Gastrocnemius medialis (tissue), 4 donors: ENCODE data around the gene GAA. TPM values are rescaled to one million over a fixed set of nuclear protein-coding genes. Genes with fewer than 3 reads are reported as not detected.

ENCODE experiments used
- ATAC-seq, 2 donors: fragments of 150-250 bp; one replicate each; pipeline ENCODE4 v1.9.1; 2016
- DNase-seq, 2 donors: peaks; one replicate each; pipeline ENCODE4 v3.0.0-alpha.2; 2019
- H3K27ac ChIP-seq, 4 donors: fragments of 200-600 bp; sonication (generic); 1 replicate in 1 of 4; 2 replicates in 3 of 4; pipeline ENCODE4 v1.5.1; 2016 to 2018; ENCODE audit warnings: mild to moderate bottlenecking in 2 of 4, moderate library complexity in 1 of 4
- H3K27me3 ChIP-seq, 3 donors: fragments of 200-600 bp; sonication (generic) in 2 of 3; 1 replicate in 1 of 3; 2 replicates in 2 of 3; pipeline versions ENCODE4 v1.5.1 to v1.6.0; 2016 to 2019; ENCODE audit warnings: mild to moderate bottlenecking in 1 of 3, moderate library complexity in 1 of 3
- H3K36me3 ChIP-seq, 2 donors: fragments of 200-600 bp; sonication (generic) in 1 of 2; one replicate each; pipeline ENCODE4 v1.5.1; 2017 to 2018
- H3K4me1 ChIP-seq, 2 donors: fragments of 200-600 bp; sonication (generic) in 1 of 2; one replicate each; pipeline ENCODE4 v1.5.1; 2016 to 2017; ENCODE audit warnings: mild to moderate bottlenecking in 2 of 2
- H3K4me3 ChIP-seq, 4 donors: fragments of 200-600 bp; sonication (generic) in 3 of 4; 1 replicate in 1 of 4; 2 replicates in 3 of 4; pipeline ENCODE4 v1.5.1; 2016 to 2019; ENCODE audit warnings: mild to moderate bottlenecking in 2 of 4
- H3K9me3 ChIP-seq, 3 donors: fragments of 200-600 bp; sonication (generic) in 2 of 3; 1 replicate in 1 of 3; 2 replicates in 2 of 3; pipeline ENCODE4 v1.5.1; 2016 to 2019
- POLR2A ChIP-seq, 2 donors: fragments of 450-650 bp; IDR thresholded peaks; one replicate each; pipeline ENCODE4 v1.6.1; 2017; ENCODE audit warnings: antibody characterized with exemption in 2 of 2, mild to moderate bottlenecking in 2 of 2, moderate library complexity in 2 of 2
- in situ Hi-C, 4 donors: fragments of 200-750 bp; cut with MboI; loops; one replicate each; pipeline versions ENCODE4 v1.15.0 to v1.8.0; 2017; ENCODE audit warnings: low sequenced_read_pairs in 4 of 4
- intact Hi-C: fragments of 100-400 bp; cut with DNase I; formaldehyde crosslinking; loops from one replicate; pipeline ENCODE4 v1.15.1; 2023; ENCODE audit warnings: low total_unique reads
- total RNA-seq, 4 donors: library from RNA; depleted of rRNA; stranded (reverse); fragments of >200 nt; gene quantifications; one replicate each; pipeline versions ENCODE4 v1.1.0 to v1.2.3, GENCODE V29; 2016
- TF ChIP-seq, protein P1 (sequence below), 5 experiments: fragments of 450-650 bp in 3 of 5; fragments of 200-600 bp in 2 of 5; sonication (generic) in 2 of 5; IDR thresholded peaks in 4 of 5; conservative IDR thresholded peaks in 1 of 5; 1 replicate in 4 of 5; 2 replicates in 1 of 5; pipeline ENCODE4 v1.5.1; 2016 to 2019; ENCODE audit warnings: antibody characterized with exemption in 5 of 5, mild to moderate bottlenecking in 3 of 5, moderate library complexity in 3 of 5

GAA gene
- 10 to 100 TPM; 39.2 to 72.3 (median 70.1) TPM for total RNA-seq

- ATAC-seq (peak; percentile 91 to 93), DNase-seq (peak; percentile 59 to 71)
- H3K27me3 ChIP-seq: no peaks in the 10 kb centered on the region
- H3K4me3 ChIP-seq: peak within 1 kb of the TSS; percentile 79 to 93 (median 88)
- H3K27ac ChIP-seq: peak within 1 kb of the TSS; percentile 87 to 90 (median 88)
- no peaks in the 10 kb centered on the region for H3K36me3 ChIP-seq
- H3K4me1 ChIP-seq: peaks cover 9 to 20% of the 10 kb centered on the region in 2 donors
- intact Hi-C loops: loop anchor here (1.0 to 5.0 kb wide), 2 partner anchors 46 to 161 kb away; partner anchors contain the start of genes EIF4A3 and RNF213
- in situ Hi-C loops: no loop called here
- TF ChIP-seq, protein P1, sequence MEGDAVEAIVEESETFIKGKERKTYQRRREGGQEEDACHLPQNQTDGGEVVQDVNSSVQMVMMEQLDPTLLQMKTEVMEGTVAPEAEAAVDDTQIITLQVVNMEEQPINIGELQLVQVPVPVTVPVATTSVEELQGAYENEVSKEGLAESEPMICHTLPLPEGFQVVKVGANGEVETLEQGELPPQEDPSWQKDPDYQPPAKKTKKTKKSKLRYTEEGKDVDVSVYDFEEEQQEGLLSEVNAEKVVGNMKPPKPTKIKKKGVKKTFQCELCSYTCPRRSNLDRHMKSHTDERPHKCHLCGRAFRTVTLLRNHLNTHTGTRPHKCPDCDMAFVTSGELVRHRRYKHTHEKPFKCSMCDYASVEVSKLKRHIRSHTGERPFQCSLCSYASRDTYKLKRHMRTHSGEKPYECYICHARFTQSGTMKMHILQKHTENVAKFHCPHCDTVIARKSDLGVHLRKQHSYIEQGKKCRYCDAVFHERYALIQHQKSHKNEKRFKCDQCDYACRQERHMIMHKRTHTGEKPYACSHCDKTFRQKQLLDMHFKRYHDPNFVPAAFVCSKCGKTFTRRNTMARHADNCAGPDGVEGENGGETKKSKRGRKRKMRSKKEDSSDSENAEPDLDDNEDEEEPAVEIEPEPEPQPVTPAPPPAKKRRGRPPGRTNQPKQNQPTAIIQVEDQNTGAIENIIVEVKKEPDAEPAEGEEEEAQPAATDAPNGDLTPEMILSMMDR (IDR thresholded peaks at IDR 0.05 in 4 of 5, conservative IDR thresholded peaks at IDR 0.05 in 1 of 5): peak in 4 of 5 experiments; percentile 96 to 99 (median 98)
- peak; percentile 64 to 81 for TF ChIP-seq POLR2A (IDR thresholded peaks at IDR 0.05)
- H3K9me3 ChIP-seq: no peaks in the 10 kb centered on the region
These were observed at the start of gene GAA for GRCh38 chr17:80101011-80101945. Gene GAA (plus strand): TSS chr17:80101581. CDS start chr17:80104587, 3,006 bp downstream.

DNA sequence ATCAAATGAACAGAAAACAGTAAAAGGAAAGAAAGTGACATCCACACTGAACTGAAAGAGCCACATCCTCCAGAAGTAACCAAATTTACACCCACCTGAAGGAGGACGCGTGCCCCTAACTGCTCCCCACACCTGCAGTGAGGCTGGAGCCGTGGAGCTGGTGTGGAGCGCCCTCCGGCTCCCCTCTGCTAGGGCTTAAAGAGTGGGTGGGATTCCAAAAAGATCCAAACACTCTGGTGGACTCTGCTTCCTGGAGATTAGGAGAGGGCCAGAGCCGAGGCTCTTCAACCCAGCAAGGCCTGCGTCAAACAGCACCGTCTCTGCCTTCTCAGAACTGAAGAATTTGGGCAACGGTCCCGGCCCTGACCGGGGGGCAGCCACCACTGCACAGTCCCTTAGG, 49.7 kb upstream of the GAA start:
- no peaks in the 10 kb centered on the region for H3K4me1 ChIP-seq
- no peak for ATAC-seq
- H3K9me3 ChIP-seq: no peaks in the 10 kb centered on the region
- H3K36me3 ChIP-seq: peaks cover 0 to 3% of the 10 kb centered on the region in 2 donors
- in situ Hi-C loops: no loop called here
- no peaks in the 10 kb centered on the region for H3K27me3 ChIP-seq
- DNase-seq: no peak
- intact Hi-C loops: no loop called here
- no peak overlapping the region for H3K4me3 ChIP-seq
- TF ChIP-seq, protein P1 (IDR thresholded peaks at IDR 0.05 in 4 of 5, conservative IDR thresholded peaks at IDR 0.05 in 1 of 5): no peak
- TF ChIP-seq POLR2A (IDR thresholded peaks at IDR 0.05): no peak
- H3K27ac ChIP-seq: no peak overlapping the region

DNA sequence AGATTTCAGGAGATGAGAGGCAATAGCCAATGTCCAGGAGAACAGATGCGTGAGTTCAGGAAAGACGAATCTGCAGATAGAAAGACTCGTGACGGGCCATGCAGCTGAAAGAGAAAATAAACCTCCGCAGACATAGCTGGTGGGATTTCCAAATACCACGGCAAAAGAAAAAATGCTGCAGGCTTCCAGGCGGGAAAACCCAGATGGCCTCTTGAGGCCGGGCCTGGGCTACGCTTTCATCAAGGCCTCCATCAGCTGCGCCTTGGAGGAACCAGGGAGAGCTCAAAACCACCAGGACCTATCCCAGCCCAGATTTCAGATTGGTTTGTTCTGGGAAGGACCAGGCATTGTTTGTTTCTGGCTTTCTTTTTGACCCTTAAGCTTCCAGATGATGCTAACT, 48.3 kb upstream of the GAA start:
- ATAC-seq: no peak
- no peak for TF ChIP-seq POLR2A (IDR thresholded peaks at IDR 0.05)
- TF ChIP-seq, protein P1 (IDR thresholded peaks at IDR 0.05 in 4 of 5, conservative IDR thresholded peaks at IDR 0.05 in 1 of 5): no peak

DNA sequence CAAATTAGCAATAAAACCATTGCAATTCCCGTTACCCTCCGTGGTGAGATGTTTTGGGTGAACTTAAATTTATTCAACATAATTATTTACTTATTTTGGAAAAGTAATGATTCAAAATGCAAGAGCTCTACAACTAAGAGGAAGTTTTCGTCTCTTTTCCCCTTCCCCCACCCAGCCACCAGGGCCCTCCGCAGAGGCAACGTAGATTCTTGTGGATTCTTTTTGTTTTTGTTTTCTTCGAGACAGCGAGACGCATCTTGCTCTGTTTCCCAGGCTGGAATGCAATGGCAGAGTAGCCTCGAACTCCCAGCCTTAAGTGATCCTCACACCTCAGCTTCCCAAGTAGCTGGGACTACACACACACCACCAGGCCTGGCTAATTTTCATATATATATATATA, 45.8 kb upstream of the GAA start:
- no peak overlapping the region for H3K4me3 ChIP-seq
- no peaks in the 10 kb centered on the region for H3K9me3 ChIP-seq
- no peak overlapping the region for H3K27ac ChIP-seq
- in situ Hi-C loops (no loop called here), intact Hi-C loops (no loop called here)
- peaks cover 0 to 3% of the 10 kb centered on the region in 2 donors for H3K36me3 ChIP-seq
- DNase-seq (no peak), ATAC-seq (no peak)
- H3K27me3 ChIP-seq: no peaks in the 10 kb centered on the region
- H3K4me1 ChIP-seq: no peaks in the 10 kb centered on the region
- TF ChIP-seq POLR2A (IDR thresholded peaks at IDR 0.05): no peak
- TF ChIP-seq, protein P1 (IDR thresholded peaks at IDR 0.05 in 4 of 5, conservative IDR thresholded peaks at IDR 0.05 in 1 of 5): no peak

More for the DNA sequence above, 48.3 kb upstream of the GAA start:
- intact Hi-C loops: no loop called here
- DNase-seq: no peak
- in situ Hi-C loops: no loop called here
- H3K9me3 ChIP-seq: no peaks in the 10 kb centered on the region
- no peaks in the 10 kb centered on the region for H3K27me3 ChIP-seq
- H3K4me3 ChIP-seq: no peak overlapping the region
- peaks cover 0 to 3% of the 10 kb centered on the region in 2 donors for H3K36me3 ChIP-seq
- H3K4me1 ChIP-seq: no peaks in the 10 kb centered on the region
- H3K27ac ChIP-seq: no peak overlapping the region
